ENCODE data around the gene GPR156. TPM values are rescaled to one million over a fixed set of nuclear protein-coding genes. Genes with fewer than 3 reads are reported as not detected.
A peak's percentile ranks its signal among the peaks of the same experiment; 100 is the strongest.

The GPR156 gene
- total RNA-seq, 4 donors from 2014 or later = 0.18 TPM; not detected in 3

DNA sequence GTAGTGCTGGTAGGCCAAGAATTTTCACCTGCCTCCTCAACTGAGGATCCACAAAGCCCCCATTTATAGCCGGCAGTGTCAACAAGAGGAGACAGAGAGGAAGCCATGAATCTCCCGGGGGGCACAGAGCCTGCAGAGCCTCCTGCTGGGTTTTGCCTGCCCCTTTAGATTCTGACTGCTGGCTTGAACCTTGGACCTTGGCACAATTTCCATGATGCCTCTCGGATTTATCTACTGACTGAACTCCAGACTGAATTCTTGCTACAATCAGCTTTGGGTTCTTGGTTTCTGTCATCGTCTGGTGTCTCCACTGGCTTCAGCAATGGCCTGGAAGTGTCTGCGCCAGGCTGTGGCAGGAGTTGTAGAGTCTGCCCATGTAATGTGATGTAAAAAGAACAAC is 80.7 kb downstream of the GPR156 start:
- no peaks in the 10 kb centered on the region for H3K36me3 ChIP-seq
- H3K9me3 ChIP-seq = no peaks in the 10 kb centered on the region
- TF ChIP-seq POLR2A (IDR thresholded peaks at IDR 0.05) (no peak), CTCF (IDR thresholded peaks at IDR 0.05 in 4 of 5, conservative IDR thresholded peaks at IDR 0.05 in 1 of 5) (no peak)
- no peak overlapping the region for H3K4me3 ChIP-seq
- no peak for DNase-seq
- H3K27ac ChIP-seq = no peak overlapping the region
- in situ Hi-C loops (cut with MboI; ENCODE audit: low sequenced_read_pairs in 4 of 4) (loop anchor here in 1 of 4 donors (10.0 kb wide), 1 partner anchor 110 kb away; the partner anchor contains the start of gene GSK3B), intact Hi-C loops (cut with DNase I; ENCODE audit: low total_unique reads) (no loop called here)
- H3K4me1 ChIP-seq = peaks cover 15 to 28% of the 10 kb centered on the region in 2 donors
- no peaks in the 10 kb centered on the region for H3K27me3 ChIP-seq
- ATAC-seq = no peak

DNA sequence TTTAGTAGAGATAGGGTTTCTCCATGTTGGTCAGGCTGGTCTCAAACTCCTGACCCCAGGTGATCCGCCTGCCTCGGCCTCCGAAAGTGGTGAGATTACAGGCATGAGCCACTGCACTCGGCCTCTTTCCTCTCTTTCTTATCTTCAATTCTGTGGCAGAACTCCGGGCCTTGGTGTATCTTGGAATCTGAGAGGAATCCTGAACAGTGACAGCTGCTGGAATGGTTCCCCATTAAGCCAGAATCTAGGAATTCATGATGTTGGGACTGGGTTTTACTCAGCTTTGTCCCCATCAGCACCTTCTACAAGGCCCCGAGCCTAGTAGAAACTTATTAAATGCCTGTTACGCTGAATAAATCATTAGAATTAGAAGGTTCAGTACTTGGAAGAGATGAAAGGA is 81.4 kb downstream of the GPR156 start:
- no peak for DNase-seq
- TF ChIP-seq CTCF (IDR thresholded peaks at IDR 0.05 in 4 of 5, conservative IDR thresholded peaks at IDR 0.05 in 1 of 5) = no peak
- Histone ChIP-seq H3K9me3 (no peaks in the 10 kb centered on the region), H3K27ac (peak overlapping the region; percentile 12 to 72 (median 58)), H3K4me1 (peaks cover 15 to 29% of the 10 kb centered on the region in 2 donors), H3K36me3 (no peaks in the 10 kb centered on the region), H3K4me3 (no peak overlapping the region), H3K27me3 (no peaks in the 10 kb centered on the region)
- in situ Hi-C loops (cut with MboI; ENCODE audit: low sequenced_read_pairs in 4 of 4) = loop anchor here in 1 of 4 donors (10.0 kb wide), 1 partner anchor 109 kb away; the partner anchor contains the start of gene GSK3B
- intact Hi-C loops (cut with DNase I; ENCODE audit: low total_unique reads) = no loop called here
- no peak for ATAC-seq

DNA sequence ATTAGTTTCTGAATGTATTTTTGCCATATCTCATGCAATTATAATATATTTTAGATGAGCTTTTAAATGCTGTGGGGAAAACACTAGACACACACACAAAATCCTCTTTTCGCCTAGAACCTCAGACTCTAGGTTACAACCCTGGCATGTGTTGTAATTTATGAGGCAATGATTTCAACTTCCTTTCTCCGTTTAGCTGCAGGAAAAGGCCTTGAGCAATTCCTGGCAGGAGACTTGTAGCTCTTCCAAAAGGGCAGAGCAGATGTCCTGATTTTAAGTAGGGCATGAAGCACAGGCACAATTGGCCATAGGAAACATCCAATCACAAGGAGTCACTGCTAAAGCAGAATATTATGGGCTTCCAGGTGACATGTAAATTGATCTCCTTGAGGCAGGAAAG is 82.0 kb downstream of the GPR156 start:
- ATAC-seq (peak; percentile 99), DNase-seq (peak; percentile 70 to 78)
- H3K27ac ChIP-seq = peak overlapping the region; percentile 12 to 72 (median 58)
- H3K4me3 ChIP-seq = no peak overlapping the region
- intact Hi-C loops (cut with DNase I; ENCODE audit: low total_unique reads) = no loop called here
- H3K4me1 ChIP-seq = peaks cover 15 to 35% of the 10 kb centered on the region in 2 donors
- H3K36me3 ChIP-seq = no peaks in the 10 kb centered on the region
- no peaks in the 10 kb centered on the region for H3K9me3 ChIP-seq
- no peaks in the 10 kb centered on the region for H3K27me3 ChIP-seq
- TF ChIP-seq POLR2A (IDR thresholded peaks at IDR 0.05) = no peak
- TF ChIP-seq CTCF (IDR thresholded peaks at IDR 0.05 in 4 of 5, conservative IDR thresholded peaks at IDR 0.05 in 1 of 5) = no peak
- in situ Hi-C loops (cut with MboI; ENCODE audit: low sequenced_read_pairs in 4 of 4) = loop anchor here in 1 of 4 donors (10.0 kb wide), 1 partner anchor 108 kb away; the partner anchor contains the start of gene GSK3B

DNA sequence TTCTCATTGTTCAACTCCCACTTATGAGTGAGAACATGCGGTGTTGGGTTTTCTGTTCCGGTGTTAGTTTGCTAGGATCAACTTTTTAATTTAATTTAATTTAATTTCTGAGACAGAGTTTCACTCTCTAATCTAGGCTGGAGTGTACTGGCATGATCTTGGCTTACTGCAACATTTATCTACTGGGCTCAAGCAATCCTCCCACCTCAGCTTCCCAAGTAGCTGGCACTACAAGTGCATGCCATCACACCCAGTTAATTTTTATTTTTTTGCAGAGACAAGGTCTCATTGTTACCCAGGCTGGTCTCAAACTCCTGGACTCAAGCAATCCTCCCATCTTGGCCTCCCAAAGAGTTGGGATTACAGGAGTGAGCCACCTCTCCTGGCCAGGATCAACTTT is 82.7 kb downstream of the GPR156 start:
- TF ChIP-seq POLR2A (IDR thresholded peaks at IDR 0.05) = no peak
- TF ChIP-seq CTCF (IDR thresholded peaks at IDR 0.05 in 4 of 5, conservative IDR thresholded peaks at IDR 0.05 in 1 of 5) = no peak
- peaks cover 15 to 36% of the 10 kb centered on the region in 2 donors for H3K4me1 ChIP-seq
- in situ Hi-C loops (cut with MboI; ENCODE audit: low sequenced_read_pairs in 4 of 4) = loop anchor here in 1 of 4 donors (10.0 kb wide), 1 partner anchor 108 kb away; the partner anchor contains the start of gene GSK3B
- intact Hi-C loops (cut with DNase I; ENCODE audit: low total_unique reads) = no loop called here
- no peak for ATAC-seq
- DNase-seq = no peak
- no peak overlapping the region for H3K4me3 ChIP-seq
- H3K27ac ChIP-seq = peak overlapping the region; percentile 12 to 72 (median 58)
- H3K36me3 ChIP-seq = no peaks in the 10 kb centered on the region
- no peaks in the 10 kb centered on the region for H3K27me3 ChIP-seq
- H3K9me3 ChIP-seq = no peaks in the 10 kb centered on the region

Measured in gastrocnemius medialis (tissue), 4 donors.